Activated T-cell treated with anti-CD3 and anti-CD28 coated beads, Interleukin-2, amount 50 U/mL, for 24 hours (primary cell): Measurements from ENCODE around the gene ZNF716.
"Not testable (repeated sequence)": the region's sequence is repeated elsewhere in the genome, so short reads cannot be mapped to it uniquely, and the experiment has no call there.

Experiments used
- DNase-seq: peaks from one replicate; pipeline ENCODE4 v3.0.0-alpha.2; 2020
- H3K27ac Mint-ChIP-seq: 2 replicates; pipeline ENCODE4 v1.8.0; 2020; ENCODE audit warnings: mild to moderate bottlenecking, mixed read lengths
- H3K27me3 Mint-ChIP-seq: 2 replicates; pipeline ENCODE4 v1.8.0; 2020; ENCODE audit warnings: mixed read lengths
- H3K36me3 Mint-ChIP-seq: 2 replicates; pipeline ENCODE4 v1.8.0; 2020; ENCODE audit warnings: low read depth, mixed read lengths
- H3K4me1 Mint-ChIP-seq: 2 replicates; pipeline ENCODE4 v1.8.0; 2020; ENCODE audit warnings: low read depth, mixed read lengths
- H3K4me3 Mint-ChIP-seq: 2 replicates; pipeline ENCODE4 v1.8.0; 2020; ENCODE audit warnings: mild to moderate bottlenecking, moderate library complexity, mixed read lengths
- H3K9me3 Mint-ChIP-seq: 2 replicates; pipeline ENCODE4 v1.8.0; 2020; ENCODE audit warnings: mixed read lengths

Gene ZNF716

DNA sequence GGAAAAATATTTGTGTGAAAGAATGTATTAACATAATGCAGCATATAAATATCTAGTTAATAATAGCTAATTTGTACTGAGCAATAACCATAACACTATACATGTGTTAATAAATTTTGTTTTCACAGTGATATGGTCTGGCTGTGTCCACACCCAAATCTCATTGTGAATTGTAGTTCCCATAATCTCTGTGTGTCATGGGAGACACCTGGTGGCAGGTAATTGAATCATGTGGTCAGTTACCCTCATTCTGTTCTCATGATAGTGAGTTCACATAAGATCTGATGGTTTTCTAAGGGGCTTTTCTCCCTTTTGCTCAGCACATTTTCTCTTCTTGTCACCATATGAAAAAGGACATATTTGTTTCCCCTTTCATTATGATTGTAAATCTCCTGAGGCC, 30.3 kb downstream of the ZNF716 start:
- H3K4me1 Mint-ChIP-seq, H3K4me3 Mint-ChIP-seq, H3K36me3 Mint-ChIP-seq, DNase-seq, H3K27me3 Mint-ChIP-seq, H3K27ac Mint-ChIP-seq: not testable (repeated sequence)
- H3K9me3 Mint-ChIP-seq: peaks cover 21% of the 10 kb centered on the region

DNA sequence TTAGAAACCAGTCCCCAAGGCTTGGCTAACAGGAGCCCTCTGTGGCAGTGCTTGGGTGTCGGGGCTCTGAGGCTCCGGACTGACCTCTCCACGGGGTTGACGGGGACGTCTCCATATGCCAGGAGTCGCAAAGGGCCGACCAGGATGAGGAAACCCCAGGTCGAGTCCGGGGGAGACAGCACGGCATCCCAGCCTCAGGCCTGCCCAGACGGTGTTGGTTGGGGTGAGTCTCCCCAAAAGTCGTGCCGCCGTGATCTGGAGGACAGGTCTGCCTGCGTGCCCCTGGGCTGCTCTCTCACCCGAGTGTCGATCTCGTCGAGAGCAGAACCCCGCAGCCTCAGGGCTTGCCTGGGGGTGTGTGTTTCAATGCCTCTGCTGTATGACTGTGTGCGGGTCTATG, 35.0 kb downstream of the ZNF716 start:
- not testable (repeated sequence) for H3K4me3 Mint-ChIP-seq, H3K4me1 Mint-ChIP-seq, H3K36me3 Mint-ChIP-seq, DNase-seq, H3K27me3 Mint-ChIP-seq, H3K27ac Mint-ChIP-seq
- H3K9me3 Mint-ChIP-seq: peaks cover 14% of the 10 kb centered on the region

DNA sequence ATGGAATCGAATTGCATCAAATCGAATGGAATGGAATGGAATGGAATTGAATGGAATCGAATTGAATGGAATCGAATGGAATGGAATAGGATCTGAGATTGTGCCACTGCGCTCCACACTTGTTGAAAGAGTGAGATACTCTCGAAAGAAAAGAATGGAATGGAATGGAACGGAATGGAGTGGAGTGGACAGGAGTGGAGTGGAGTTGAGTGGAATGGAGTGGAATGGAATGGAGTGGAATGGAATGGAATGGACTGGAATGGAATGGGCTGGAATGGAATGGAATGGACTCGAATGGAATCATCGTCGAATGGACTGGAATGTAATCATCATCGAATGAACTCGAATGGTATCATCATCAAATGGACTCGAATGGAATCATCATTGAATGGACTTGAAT, 38.0 kb downstream of the ZNF716 start:
- DNase-seq: no peak
- H3K27me3 Mint-ChIP-seq: no peaks in the 10 kb centered on the region
- peaks cover 6% of the 10 kb centered on the region for H3K36me3 Mint-ChIP-seq
- no peak overlapping the region for H3K4me3 Mint-ChIP-seq
- peaks cover 9% of the 10 kb centered on the region for H3K9me3 Mint-ChIP-seq
- no peaks in the 10 kb centered on the region for H3K4me1 Mint-ChIP-seq
- no peak overlapping the region for H3K27ac Mint-ChIP-seq

DNA sequence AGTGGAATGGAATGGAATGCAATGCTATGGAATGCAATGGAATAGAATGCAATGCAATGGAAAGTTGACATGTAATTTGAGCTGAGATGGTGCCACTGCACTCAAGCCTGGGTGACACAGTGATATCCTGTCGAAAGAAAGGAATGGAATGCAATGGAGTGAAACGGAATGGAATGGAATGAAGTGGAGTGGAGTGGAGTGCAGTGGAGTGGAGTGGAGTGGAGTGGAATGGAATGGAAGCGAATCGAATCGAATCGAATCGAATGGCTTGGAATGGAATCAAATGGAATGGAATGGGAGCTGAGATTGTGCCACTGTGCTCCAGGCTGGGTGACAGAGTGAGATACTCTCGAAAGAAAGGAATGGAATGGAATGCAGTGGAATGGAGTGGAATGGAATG, 45.1 kb downstream of the ZNF716 start:
- not testable (repeated sequence) for H3K4me1 Mint-ChIP-seq, H3K27ac Mint-ChIP-seq, H3K4me3 Mint-ChIP-seq, H3K36me3 Mint-ChIP-seq, H3K9me3 Mint-ChIP-seq, DNase-seq, H3K27me3 Mint-ChIP-seq

DNA sequence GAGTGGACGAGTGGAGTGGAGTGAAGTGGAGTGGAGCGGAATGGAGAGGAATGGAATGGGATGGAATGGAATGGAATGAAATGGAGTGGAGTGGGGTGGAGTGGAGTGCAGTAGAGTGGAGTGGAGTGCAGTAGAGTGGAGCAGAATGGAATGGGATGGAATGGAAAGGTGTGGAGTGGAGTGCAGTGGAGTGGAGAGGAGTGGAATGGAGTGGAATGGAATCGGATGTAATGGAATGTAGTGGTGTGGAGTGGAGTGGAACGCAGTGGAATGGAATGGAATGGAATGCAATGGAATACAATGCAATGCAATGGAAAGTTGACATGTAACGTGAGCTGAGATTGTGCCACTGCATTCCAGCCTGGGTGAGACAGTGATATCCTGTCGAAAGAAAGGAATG, 46.4 kb downstream of the ZNF716 start:
- no peaks in the 10 kb centered on the region for H3K36me3 Mint-ChIP-seq
- no peak overlapping the region for H3K4me3 Mint-ChIP-seq
- no peaks in the 10 kb centered on the region for H3K27me3 Mint-ChIP-seq
- H3K9me3 Mint-ChIP-seq: peaks cover 16% of the 10 kb centered on the region
- H3K27ac Mint-ChIP-seq: no peak overlapping the region
- no peaks in the 10 kb centered on the region for H3K4me1 Mint-ChIP-seq
- no peak for DNase-seq

DNA sequence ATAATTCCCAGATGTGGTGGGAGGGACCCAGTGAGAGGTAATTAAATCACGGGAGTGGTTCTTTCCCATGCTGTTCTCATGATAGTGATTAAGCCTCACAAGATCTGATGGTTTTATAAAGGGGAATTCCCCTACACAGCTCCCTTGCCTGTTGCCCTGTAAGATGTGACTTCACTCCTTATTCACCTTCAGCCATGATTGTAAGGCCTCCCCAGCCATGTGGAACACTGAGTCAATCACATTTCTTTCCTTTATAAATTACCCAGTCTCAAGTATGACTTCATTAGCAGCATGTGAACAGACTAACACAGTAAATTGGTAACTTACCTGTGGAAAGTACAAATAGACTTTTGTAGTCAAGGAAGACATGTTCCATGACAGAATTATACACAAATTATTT, 55.2 kb downstream of the ZNF716 start:
- Mint-ChIP-seq H3K27me3 (no peaks in the 10 kb centered on the region), H3K4me3 (no peak overlapping the region), H3K9me3 (peaks cover 45% of the 10 kb centered on the region), H3K4me1 (no peaks in the 10 kb centered on the region), H3K36me3 (no peaks in the 10 kb centered on the region), H3K27ac (no peak overlapping the region)
- DNase-seq: no peak
